IMR-90 (cell line): ENCODE data around the gene ALLC. TPM values are rescaled to one million over a fixed set of nuclear protein-coding genes. Genes with fewer than 3 reads are reported as not detected.

Experiments used
- ATAC-seq: fragments of 200-7000 bp; cut with Tn5 transposase; 2 replicates; pipeline ENCODE4 v1.9.1; 2020; ENCODE audit warnings: low read depth, mild to moderate bottlenecking, moderate library complexity
- BruUV-seq: library from RNA; stranded (reverse); fragments of 400-500 nt; replicated peaks from 2 replicates; lab custom pipeline; 2021; lab: Mats Ljungman, UMichigan
- CTCF ChIA-PET: fragments of 300-600 bp; formaldehyde crosslinking; extraction: SDS; loops from one replicate; lab custom pipeline; 2021; ENCODE audit warnings: antibody characterized with exemption; lab: Yijun Ruan, JAX
- POLR2A ChIA-PET: fragments of 300-600 bp; sonication (Branson Sonifier 250); formaldehyde crosslinking; loops from one replicate; lab custom pipeline; 2022; ENCODE audit warnings: antibody characterized with exemption; ENCODE audit not compliant: unreplicated experiment; lab: Charles Lee
- DNase-seq: peaks from one replicate; pipeline ENCODE4 v3.0.0; 2013
- H2AFZ ChIP-seq: replicated peaks from 2 replicates; pipeline ENCODE3; 2013; ENCODE audit warnings: low read length, mild to moderate bottlenecking; ENCODE audit not compliant: poor library complexity
- H2AK5ac ChIP-seq: 2 replicates; pipeline ENCODE4 v1.6.1; 2013; ENCODE audit warnings: low read depth, low read length, inconsistent platforms
- H2AK9ac ChIP-seq: replicated peaks from 2 replicates; pipeline ENCODE3; 2013; ENCODE audit warnings: mild to moderate bottlenecking, low read depth, low read length, moderate library complexity; ENCODE audit not compliant: poor library complexity
- H2BK120ac ChIP-seq: 2 replicates; pipeline ENCODE4 v1.6.1; 2013; ENCODE audit warnings: low read depth, low read length, inconsistent platforms
- H2BK15ac ChIP-seq: 3 replicates; pipeline ENCODE4 v1.6.1; 2013; ENCODE audit warnings: low read depth, low read length, inconsistent platforms
- H2BK20ac ChIP-seq: 2 replicates; pipeline ENCODE4 v1.6.1; 2013; ENCODE audit warnings: low read depth, mild to moderate bottlenecking, inconsistent platforms, low read length, moderate library complexity
- H2BK5ac ChIP-seq: 2 replicates; pipeline ENCODE4 v1.6.1; 2013; ENCODE audit warnings: mild to moderate bottlenecking, low read depth, low read length, inconsistent platforms; ENCODE audit not compliant: poor library complexity, severe bottlenecking
- H3K14ac ChIP-seq: replicated peaks from 2 replicates; pipeline ENCODE4 v1.6.1; 2013; ENCODE audit warnings: low read depth, low read length, inconsistent platforms
- H3K18ac ChIP-seq: 2 replicates; pipeline ENCODE4 v1.6.1; 2013; ENCODE audit warnings: low read depth, low read length, control low read depth
- H3K23ac ChIP-seq: 2 replicates; pipeline ENCODE4 v1.6.1; 2013; ENCODE audit warnings: low read depth, low read length, inconsistent platforms
- H3K27ac ChIP-seq: 2 replicates; pipeline ENCODE4 v1.5.1; 2013; ENCODE audit warnings: mild to moderate bottlenecking, control low read depth, low read length; ENCODE audit not compliant: insufficient read depth
- H3K27me3 ChIP-seq: 2 replicates; pipeline ENCODE4 v1.6.1; 2013; ENCODE audit warnings: low read length; ENCODE audit not compliant: control insufficient read depth, insufficient read depth
- H3K36me3 ChIP-seq: 2 replicates; pipeline ENCODE4 v1.6.1; 2013; ENCODE audit warnings: low read length, mixed read lengths; ENCODE audit not compliant: control insufficient read depth, insufficient read depth
- H3K4ac ChIP-seq: 2 replicates; pipeline ENCODE4 v1.6.1; 2013; ENCODE audit warnings: low read depth, low read length, inconsistent platforms
- H3K4me1 ChIP-seq: 2 replicates; pipeline ENCODE4 v1.6.1; 2013; ENCODE audit warnings: low read length, mixed read lengths; ENCODE audit not compliant: control insufficient read depth, insufficient read depth
- H3K4me2 ChIP-seq: 2 replicates; pipeline ENCODE4 v1.6.1; 2013; ENCODE audit warnings: low read depth, mild to moderate bottlenecking, control low read depth, low read length, moderate library complexity
- H3K4me3 ChIP-seq: 2 replicates; pipeline ENCODE4 v1.5.1; 2013; ENCODE audit warnings: low read depth, mild to moderate bottlenecking, control low read depth, low read length, moderate library complexity; ENCODE audit not compliant: insufficient read depth
- H3K56ac ChIP-seq: 2 replicates; pipeline ENCODE4 v1.6.1; 2013; ENCODE audit warnings: low read length, inconsistent platforms; ENCODE audit not compliant: insufficient read depth; ENCODE audit errors: extremely low read depth
- H3K79me1 ChIP-seq, 2 experiments: 2 replicates each; pipeline ENCODE4 v1.6.1; 2013; ENCODE audit warnings: low read length in 2 of 2, inconsistent platforms in 1 of 2, low read depth in 1 of 2
- H3K9ac ChIP-seq: 2 replicates; pipeline ENCODE4 v1.6.1; 2013; ENCODE audit warnings: low read depth, low read length, control low read depth
- H3K9me1 ChIP-seq: 2 replicates; pipeline ENCODE4 v1.6.1; 2013; ENCODE audit warnings: low read length, inconsistent platforms; ENCODE audit not compliant: insufficient read depth
- H3K9me3 ChIP-seq: 2 replicates; pipeline ENCODE4 v1.6.1; 2013; ENCODE audit warnings: low read length; ENCODE audit not compliant: control insufficient read depth, insufficient read depth
- H4K20me1 ChIP-seq: 2 replicates; pipeline ENCODE4 v1.6.1; 2013; ENCODE audit warnings: low read length, inconsistent platforms; ENCODE audit not compliant: insufficient read depth
- H4K5ac ChIP-seq: 2 replicates; pipeline ENCODE4 v1.6.1; 2013; ENCODE audit warnings: mild to moderate bottlenecking, low read depth, low read length, control low read depth
- H4K8ac ChIP-seq, 2 experiments: 2 replicates each; pipeline ENCODE4 v1.6.1; 2013; ENCODE audit warnings: low read depth in 2 of 2, low read length in 2 of 2, control low read depth in 1 of 2, inconsistent platforms in 1 of 2
- H4K91ac ChIP-seq: 2 replicates; pipeline ENCODE4 v1.6.1; 2013; ENCODE audit warnings: low read depth, low read length, inconsistent platforms; ENCODE audit not compliant: insufficient read depth
- CTCF ChIP-seq: conservative IDR thresholded peaks from 2 replicates; pipeline ENCODE4 v1.5.1; 2012; ENCODE audit warnings: mild to moderate bottlenecking, low read depth, low read length, improper control_type of control experiment
- MAFK ChIP-seq: IDR thresholded peaks from 2 replicates; pipeline ENCODE4 v1.6.1; 2012; ENCODE audit warnings: low read depth, low read length, improper control_type of control experiment
- MAZ ChIP-seq: IDR thresholded peaks from 2 replicates; pipeline ENCODE4 v1.6.1; 2012; ENCODE audit warnings: low read depth, mild to moderate bottlenecking, low read length, improper control_type of control experiment, moderate library complexity, borderline replicate concordance
- MXI1 ChIP-seq: IDR thresholded peaks from 2 replicates; pipeline ENCODE4 v1.6.1; 2012; ENCODE audit warnings: low read depth, mild to moderate bottlenecking, low read length, moderate library complexity, borderline replicate concordance
- POLR2A ChIP-seq: IDR thresholded peaks from 2 replicates; pipeline ENCODE4 v1.6.1; 2012; ENCODE audit warnings: mild to moderate bottlenecking, low read depth, low read length
- RCOR1 ChIP-seq: IDR thresholded peaks from 2 replicates; pipeline ENCODE4 v1.6.1; 2012; ENCODE audit warnings: mild to moderate bottlenecking, low read length, improper control_type of control experiment; ENCODE audit not compliant: insufficient replicate concordance
- RFX5 ChIP-seq: IDR thresholded peaks from 2 replicates; pipeline ENCODE4 v1.8.0; 2012; ENCODE audit warnings: low read depth, mild to moderate bottlenecking, low read length, moderate library complexity
- USF2 ChIP-seq: fragments of 150-350 bp; IDR thresholded peaks from 2 replicates; pipeline ENCODE4 v1.6.1; 2017; ENCODE audit warnings: mild to moderate bottlenecking, antibody characterized with exemption, low read length, low read depth
- WGBS, 2 experiments: methylation state at CpG; one replicate each; pipeline versions ENCODE4 v1.1.5 to v1.1.7; 2013; ENCODE audit warnings: missing lambda C conversion rate in 2 of 2; ENCODE audit not compliant: insufficient read length in 1 of 2; ENCODE audit errors: extremely low coverage in 2 of 2; 5-methylcytosine and 5-hydroxymethylcytosine counted together
- dilution Hi-C: fragments of 300-500 bp; cut with HindIII; formaldehyde crosslinking; loops from one replicate; pipeline ENCODE4 v1.14.3; 2018; ENCODE audit warnings: low sequenced_read_pairs; ENCODE audit not compliant: unreplicated experiment
- in situ Hi-C: fragments of 300-500 bp; cut with MboI; formaldehyde crosslinking; loops from 3 replicates; pipeline ENCODE4 v1.14.3; 2019; ENCODE audit warnings: low sequenced_read_pairs, inconsistent platforms, mixed read lengths
- intact Hi-C: fragments of 100-400 bp; cut with micrococcal nuclease; formaldehyde crosslinking; loops from 2 replicates; pipeline ENCODE4 v1.10.0; 2022
- polyA plus RNA-seq, 3 experiments: library from polyadenylated mRNA; depleted of rRNA; stranded (reverse); fragments of >200 nt; gene quantifications; 2 replicates each; pipeline ENCODE4 v1.2.3, GENCODE V29; 2012; ENCODE audit warnings: low replicate concordance in 1 of 3
- total RNA-seq: library from RNA; depleted of rRNA; stranded (reverse); fragments of >200 nt; gene quantifications from 2 replicates; pipeline ENCODE4 v1.2.3, GENCODE V29; 2012
- TF ChIP-seq, protein P1 (sequence below): fragments of 150-350 bp; IDR thresholded peaks from 2 replicates; pipeline ENCODE4 v1.6.1; 2016; ENCODE audit warnings: low read depth, mild to moderate bottlenecking, low read length, moderate library complexity, borderline replicate concordance

The ALLC gene
- total and polyA plus RNA-seq, 2 of the 4 experiments (the other 2 are of a cell fraction), result not detected

GRCh38 chr2:3643371-3644245 is 14.4 kb upstream of the ALLC start:
- no peak overlapping the region for H3K4me3 ChIP-seq
- no peak for DNase-seq
- H2AK5ac ChIP-seq, result no peak overlapping the region
- H2BK15ac ChIP-seq, result no peak overlapping the region
- H4K20me1 ChIP-seq, result no peaks in the 10 kb centered on the region
- no TSS peak for BruUV-seq
- POLR2A ChIA-PET, result no interaction called here
- intact Hi-C loops, result no loop called here
- H4K5ac ChIP-seq, result no peak overlapping the region
- H3K36me3 ChIP-seq, result no peaks in the 10 kb centered on the region
- H4K91ac ChIP-seq, result no peak overlapping the region
- no peak overlapping the region for H3K56ac ChIP-seq
- no peak overlapping the region for H3K27ac ChIP-seq
- in situ Hi-C loops, result loop anchor here (10.0 kb wide), 1 partner anchor 219 kb away; no protein-coding TSS in a partner anchor
- no peaks in the 10 kb centered on the region for H3K79me1 ChIP-seq
- TF ChIP-seq MAFK (no peak), RFX5 (no peak), CTCF (no peak), USF2 (no peak), POLR2A (no peak), MXI1 (no peak), RCOR1 (no peak), MAZ (no peak)
- TF ChIP-seq, protein P1, sequence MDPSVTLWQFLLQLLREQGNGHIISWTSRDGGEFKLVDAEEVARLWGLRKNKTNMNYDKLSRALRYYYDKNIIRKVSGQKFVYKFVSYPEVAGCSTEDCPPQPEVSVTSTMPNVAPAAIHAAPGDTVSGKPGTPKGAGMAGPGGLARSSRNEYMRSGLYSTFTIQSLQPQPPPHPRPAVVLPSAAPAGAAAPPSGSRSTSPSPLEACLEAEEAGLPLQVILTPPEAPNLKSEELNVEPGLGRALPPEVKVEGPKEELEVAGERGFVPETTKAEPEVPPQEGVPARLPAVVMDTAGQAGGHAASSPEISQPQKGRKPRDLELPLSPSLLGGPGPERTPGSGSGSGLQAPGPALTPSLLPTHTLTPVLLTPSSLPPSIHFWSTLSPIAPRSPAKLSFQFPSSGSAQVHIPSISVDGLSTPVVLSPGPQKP, result no peak
- H4K8ac ChIP-seq, result no peak overlapping the region
- H3K18ac ChIP-seq, result no peak overlapping the region
- H2BK5ac ChIP-seq, result no peak overlapping the region
- no peak overlapping the region for H2AFZ ChIP-seq
- ATAC-seq, result no peak
- 89% methylated on average over 40 of the region's 48 CpGs; no CpG with 5 or more reads in 1 of the 2 experiments for WGBS, 2 experiments
- no peaks in the 10 kb centered on the region for H3K4me1 ChIP-seq
- no peak overlapping the region for H3K9ac ChIP-seq
- H2BK20ac ChIP-seq, result no peak overlapping the region
- H3K4me2 ChIP-seq, result no peak overlapping the region
- H3K9me1 ChIP-seq, result no peaks in the 10 kb centered on the region
- no peak overlapping the region for H3K23ac ChIP-seq
- dilution Hi-C loops, result no loop called here
- CTCF ChIA-PET, result interaction anchor here (0.8 kb wide), 1 partner anchor 219 kb away, joined by 3 read pairs; no protein-coding TSS in a partner anchor
- H2BK120ac ChIP-seq, result no peak overlapping the region
- no peak overlapping the region for H3K4ac ChIP-seq
- no peak overlapping the region for H3K14ac ChIP-seq
- no peaks in the 10 kb centered on the region; the same call in 1 of the 2 replicates for H3K27me3 ChIP-seq
- no peak overlapping the region for H2AK9ac ChIP-seq
- H3K9me3 ChIP-seq, result no peaks in the 10 kb centered on the region
